ENCODE results near the gene FGF12. TPM values are rescaled to one million over a fixed set of nuclear protein-coding genes. Genes with fewer than 3 reads are reported as not detected.

The FGF12 gene
- total RNA-seq, 2 donors from 2014 or later, result 1.5 TPM; not detected in 1

GRCh38 chr3:192258721-192259120, 468.6 kb downstream of the FGF12 start:
- TF ChIP-seq, protein P1, sequence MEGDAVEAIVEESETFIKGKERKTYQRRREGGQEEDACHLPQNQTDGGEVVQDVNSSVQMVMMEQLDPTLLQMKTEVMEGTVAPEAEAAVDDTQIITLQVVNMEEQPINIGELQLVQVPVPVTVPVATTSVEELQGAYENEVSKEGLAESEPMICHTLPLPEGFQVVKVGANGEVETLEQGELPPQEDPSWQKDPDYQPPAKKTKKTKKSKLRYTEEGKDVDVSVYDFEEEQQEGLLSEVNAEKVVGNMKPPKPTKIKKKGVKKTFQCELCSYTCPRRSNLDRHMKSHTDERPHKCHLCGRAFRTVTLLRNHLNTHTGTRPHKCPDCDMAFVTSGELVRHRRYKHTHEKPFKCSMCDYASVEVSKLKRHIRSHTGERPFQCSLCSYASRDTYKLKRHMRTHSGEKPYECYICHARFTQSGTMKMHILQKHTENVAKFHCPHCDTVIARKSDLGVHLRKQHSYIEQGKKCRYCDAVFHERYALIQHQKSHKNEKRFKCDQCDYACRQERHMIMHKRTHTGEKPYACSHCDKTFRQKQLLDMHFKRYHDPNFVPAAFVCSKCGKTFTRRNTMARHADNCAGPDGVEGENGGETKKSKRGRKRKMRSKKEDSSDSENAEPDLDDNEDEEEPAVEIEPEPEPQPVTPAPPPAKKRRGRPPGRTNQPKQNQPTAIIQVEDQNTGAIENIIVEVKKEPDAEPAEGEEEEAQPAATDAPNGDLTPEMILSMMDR (IDR thresholded peaks at IDR 0.05), result no peak
- H3K4me3 ChIP-seq, result no peak overlapping the region
- H3K4me1 ChIP-seq (ENCODE audit: control insufficient read depth in 1 of 2, low read depth in 2 of 2), result no peaks in the 10 kb centered on the region
- no peak for ATAC-seq (ENCODE audit: insufficient number of reproducible peaks, low FRiP score, low read depth)
- H3K9me3 ChIP-seq, result no peaks in the 10 kb centered on the region
- no peak overlapping the region for H3K27ac ChIP-seq
- DNase-seq (ENCODE audit: low spot score), result no peak
- no peaks in the 10 kb centered on the region for H3K36me3 ChIP-seq
- no peaks in the 10 kb centered on the region for H3K27me3 ChIP-seq (replicated peaks; ENCODE audit: insufficient read depth)

DNA sequence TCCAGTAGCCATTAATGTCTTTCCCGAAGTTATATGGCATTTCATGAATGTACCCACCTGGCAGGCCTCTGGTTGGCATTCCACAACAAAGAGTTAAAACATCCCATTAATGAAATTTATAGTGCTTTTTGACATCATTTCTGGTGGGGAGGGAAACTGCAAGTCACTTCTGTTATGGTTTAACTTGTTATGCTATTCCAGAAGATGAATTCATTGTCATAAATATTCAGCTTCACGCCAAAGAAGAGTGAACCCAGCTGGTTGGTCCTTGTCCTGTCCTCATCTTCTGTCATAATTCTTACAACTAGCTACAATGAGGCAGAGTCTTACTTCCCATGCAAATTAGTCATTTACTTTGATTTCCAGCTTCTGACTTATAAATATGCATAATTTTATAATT, 471.5 kb downstream of the FGF12 start:
- TF ChIP-seq, protein P1 (IDR thresholded peaks at IDR 0.05), result no peak

GRCh38 chr3:192253138-192253887, 474.0 kb downstream of the FGF12 start:
- no peak overlapping the region for H3K4me3 ChIP-seq
- no peak overlapping the region for H3K27ac ChIP-seq
- TF ChIP-seq, protein P1 (IDR thresholded peaks at IDR 0.05), result no peak
- ATAC-seq (ENCODE audit: insufficient number of reproducible peaks, low FRiP score, low read depth) (no peak), DNase-seq (ENCODE audit: low spot score) (no peak)
- no peaks in the 10 kb centered on the region for H3K9me3 ChIP-seq
- H3K4me1 ChIP-seq (ENCODE audit: control insufficient read depth in 1 of 2, low read depth in 2 of 2), result no peaks in the 10 kb centered on the region
- no peaks in the 10 kb centered on the region for H3K27me3 ChIP-seq (replicated peaks; ENCODE audit: insufficient read depth)
- H3K36me3 ChIP-seq, result no peaks in the 10 kb centered on the region

More for the DNA sequence above, 471.5 kb downstream of the FGF12 start:
- Histone ChIP-seq H3K27me3 (replicated peaks; ENCODE audit: insufficient read depth) (no peaks in the 10 kb centered on the region), H3K4me1 (ENCODE audit: control insufficient read depth in 1 of 2, low read depth in 2 of 2) (no peaks in the 10 kb centered on the region), H3K36me3 (no peaks in the 10 kb centered on the region), H3K4me3 (no peak overlapping the region), H3K9me3 (no peaks in the 10 kb centered on the region), H3K27ac (no peak overlapping the region)
- DNase-seq (ENCODE audit: low spot score) (no peak), ATAC-seq (ENCODE audit: insufficient number of reproducible peaks, low FRiP score, low read depth) (no peak)

GRCh38 chr3:192249516-192249915, 477.8 kb downstream of the FGF12 start:
- TF ChIP-seq, protein P1 (IDR thresholded peaks at IDR 0.05), result no peak
- ATAC-seq (ENCODE audit: insufficient number of reproducible peaks, low FRiP score, low read depth) (no peak), DNase-seq (ENCODE audit: low spot score) (no peak)
- no peaks in the 10 kb centered on the region for H3K27me3 ChIP-seq (replicated peaks; ENCODE audit: insufficient read depth)
- no peaks in the 10 kb centered on the region for H3K4me1 ChIP-seq (ENCODE audit: control insufficient read depth in 1 of 2, low read depth in 2 of 2)
- no peaks in the 10 kb centered on the region for H3K9me3 ChIP-seq
- H3K4me3 ChIP-seq, result no peak overlapping the region
- H3K36me3 ChIP-seq, result no peaks in the 10 kb centered on the region
- no peak overlapping the region for H3K27ac ChIP-seq

DNA sequence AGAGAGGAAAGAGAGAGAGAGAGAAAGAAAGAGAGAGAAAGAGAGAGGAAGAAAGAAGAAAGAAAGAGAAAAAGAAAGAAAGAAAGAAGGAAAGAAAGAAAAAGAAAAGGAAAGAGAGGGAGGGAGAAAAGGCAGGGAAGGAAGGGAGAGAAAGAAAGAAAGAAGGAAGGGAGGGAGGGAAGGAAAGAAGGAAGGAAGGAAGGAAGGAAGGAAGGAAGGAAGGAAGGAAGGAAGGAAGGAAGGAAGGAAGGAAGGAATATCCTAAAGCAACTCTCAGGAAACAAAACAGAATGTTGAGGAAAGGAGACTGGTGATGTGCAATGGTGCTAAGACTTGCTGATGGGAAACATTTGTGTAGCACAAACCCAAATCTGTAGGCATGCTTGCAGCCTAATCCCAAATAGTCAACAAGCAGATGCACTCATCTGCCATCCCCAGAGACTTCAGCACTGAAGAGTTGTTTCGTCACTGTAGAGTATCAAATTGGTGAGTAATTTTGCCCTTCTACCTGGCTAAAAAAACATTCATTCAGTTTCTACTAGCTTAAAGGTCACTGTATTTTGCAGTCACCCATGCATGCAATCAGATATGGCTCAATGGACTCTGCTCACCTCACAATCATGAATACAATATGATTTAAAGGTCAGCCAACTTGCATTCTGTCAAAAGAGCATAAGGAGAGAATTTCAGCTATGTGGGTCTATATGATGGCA, 480.3 kb downstream of the FGF12 start:
- TF ChIP-seq, protein P1 (IDR thresholded peaks at IDR 0.05), result no peak
- DNase-seq (ENCODE audit: low spot score) (no peak), ATAC-seq (ENCODE audit: insufficient number of reproducible peaks, low FRiP score, low read depth) (no peak)

More for the DNA sequence above, 480.3 kb downstream of the FGF12 start:
- H3K27me3 ChIP-seq (replicated peaks; ENCODE audit: insufficient read depth), result no peaks in the 10 kb centered on the region
- no peaks in the 10 kb centered on the region for H3K9me3 ChIP-seq
- no peaks in the 10 kb centered on the region for H3K36me3 ChIP-seq
- no peak overlapping the region for H3K4me3 ChIP-seq
- H3K4me1 ChIP-seq (ENCODE audit: control insufficient read depth in 1 of 2, low read depth in 2 of 2), result no peaks in the 10 kb centered on the region
- H3K27ac ChIP-seq, result no peak overlapping the region

Data from thoracic aorta (tissue), 2 donors.